ENCODE results near the gene SCNN1G. TPM values are rescaled to one million over a fixed set of nuclear protein-coding genes. Genes with fewer than 3 reads are reported as not detected.

Gene SCNN1G
- total RNA-seq, 1 experiment from 2014 or later, result 1.3 TPM

DNA sequence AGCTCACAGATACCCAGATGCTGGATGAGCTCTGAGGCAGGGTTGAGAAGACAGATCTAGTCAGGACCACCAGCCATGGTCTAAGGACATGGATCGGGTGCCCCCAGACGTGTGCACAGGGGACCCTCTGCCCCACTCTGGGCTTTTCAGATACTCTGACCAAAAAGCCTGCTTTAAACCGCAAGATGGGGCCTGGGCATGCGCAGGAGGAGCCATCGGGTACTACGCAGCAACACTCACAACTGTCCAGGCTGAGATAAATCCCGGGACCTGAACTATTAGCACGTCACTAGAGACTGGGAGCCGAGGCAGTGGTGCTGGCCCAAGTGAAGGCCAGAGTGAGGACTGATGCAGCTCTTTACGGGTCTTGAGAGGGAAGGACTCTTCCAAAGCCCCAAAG is 32.9 kb downstream of the SCNN1G start (continued):
- TF ChIP-seq AFF4 (CRISPR knock-in tag; IDR thresholded peaks at IDR 0.05; ENCODE audit: borderline replicate concordance) (no peak), ELF4 (CRISPR knock-in tag; IDR thresholded peaks at IDR 0.05; ENCODE audit: low read depth) (no peak), GTF2I (CRISPR knock-in tag; conservative IDR thresholded peaks at IDR 0.05) (no peak), ZNF317 (CRISPR knock-in tag; IDR thresholded peaks at IDR 0.05; ENCODE audit: borderline replicate concordance, low read depth) (no peak), E2F1 (CRISPR knock-in tag; IDR thresholded peaks at IDR 0.05) (no peak), CREM (CRISPR knock-in tag; IDR thresholded peaks at IDR 0.05) (no peak), CDX4 (CRISPR knock-in tag; IDR thresholded peaks at IDR 0.05; ENCODE audit: borderline replicate concordance) (no peak)
- TF ChIP-seq, protein P1, sequence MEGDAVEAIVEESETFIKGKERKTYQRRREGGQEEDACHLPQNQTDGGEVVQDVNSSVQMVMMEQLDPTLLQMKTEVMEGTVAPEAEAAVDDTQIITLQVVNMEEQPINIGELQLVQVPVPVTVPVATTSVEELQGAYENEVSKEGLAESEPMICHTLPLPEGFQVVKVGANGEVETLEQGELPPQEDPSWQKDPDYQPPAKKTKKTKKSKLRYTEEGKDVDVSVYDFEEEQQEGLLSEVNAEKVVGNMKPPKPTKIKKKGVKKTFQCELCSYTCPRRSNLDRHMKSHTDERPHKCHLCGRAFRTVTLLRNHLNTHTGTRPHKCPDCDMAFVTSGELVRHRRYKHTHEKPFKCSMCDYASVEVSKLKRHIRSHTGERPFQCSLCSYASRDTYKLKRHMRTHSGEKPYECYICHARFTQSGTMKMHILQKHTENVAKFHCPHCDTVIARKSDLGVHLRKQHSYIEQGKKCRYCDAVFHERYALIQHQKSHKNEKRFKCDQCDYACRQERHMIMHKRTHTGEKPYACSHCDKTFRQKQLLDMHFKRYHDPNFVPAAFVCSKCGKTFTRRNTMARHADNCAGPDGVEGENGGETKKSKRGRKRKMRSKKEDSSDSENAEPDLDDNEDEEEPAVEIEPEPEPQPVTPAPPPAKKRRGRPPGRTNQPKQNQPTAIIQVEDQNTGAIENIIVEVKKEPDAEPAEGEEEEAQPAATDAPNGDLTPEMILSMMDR (IDR thresholded peaks at IDR 0.05), result no peak
- TF ChIP-seq, protein P2, sequence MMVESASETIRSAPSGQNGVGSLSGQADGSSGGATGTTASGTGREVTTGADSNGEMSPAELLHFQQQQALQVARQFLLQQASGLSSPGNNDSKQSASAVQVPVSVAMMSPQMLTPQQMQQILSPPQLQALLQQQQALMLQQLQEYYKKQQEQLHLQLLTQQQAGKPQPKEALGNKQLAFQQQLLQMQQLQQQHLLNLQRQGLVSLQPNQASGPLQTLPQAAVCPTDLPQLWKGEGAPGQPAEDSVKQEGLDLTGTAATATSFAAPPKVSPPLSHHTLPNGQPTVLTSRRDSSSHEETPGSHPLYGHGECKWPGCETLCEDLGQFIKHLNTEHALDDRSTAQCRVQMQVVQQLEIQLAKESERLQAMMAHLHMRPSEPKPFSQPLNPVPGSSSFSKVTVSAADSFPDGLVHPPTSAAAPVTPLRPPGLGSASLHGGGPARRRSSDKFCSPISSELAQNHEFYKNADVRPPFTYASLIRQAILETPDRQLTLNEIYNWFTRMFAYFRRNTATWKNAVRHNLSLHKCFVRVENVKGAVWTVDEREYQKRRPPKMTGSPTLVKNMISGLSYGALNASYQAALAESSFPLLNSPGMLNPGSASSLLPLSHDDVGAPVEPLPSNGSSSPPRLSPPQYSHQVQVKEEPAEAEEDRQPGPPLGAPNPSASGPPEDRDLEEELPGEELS (CRISPR knock-in tag; IDR thresholded peaks at IDR 0.05), result no peak
- TF ChIP-seq, protein P3, sequence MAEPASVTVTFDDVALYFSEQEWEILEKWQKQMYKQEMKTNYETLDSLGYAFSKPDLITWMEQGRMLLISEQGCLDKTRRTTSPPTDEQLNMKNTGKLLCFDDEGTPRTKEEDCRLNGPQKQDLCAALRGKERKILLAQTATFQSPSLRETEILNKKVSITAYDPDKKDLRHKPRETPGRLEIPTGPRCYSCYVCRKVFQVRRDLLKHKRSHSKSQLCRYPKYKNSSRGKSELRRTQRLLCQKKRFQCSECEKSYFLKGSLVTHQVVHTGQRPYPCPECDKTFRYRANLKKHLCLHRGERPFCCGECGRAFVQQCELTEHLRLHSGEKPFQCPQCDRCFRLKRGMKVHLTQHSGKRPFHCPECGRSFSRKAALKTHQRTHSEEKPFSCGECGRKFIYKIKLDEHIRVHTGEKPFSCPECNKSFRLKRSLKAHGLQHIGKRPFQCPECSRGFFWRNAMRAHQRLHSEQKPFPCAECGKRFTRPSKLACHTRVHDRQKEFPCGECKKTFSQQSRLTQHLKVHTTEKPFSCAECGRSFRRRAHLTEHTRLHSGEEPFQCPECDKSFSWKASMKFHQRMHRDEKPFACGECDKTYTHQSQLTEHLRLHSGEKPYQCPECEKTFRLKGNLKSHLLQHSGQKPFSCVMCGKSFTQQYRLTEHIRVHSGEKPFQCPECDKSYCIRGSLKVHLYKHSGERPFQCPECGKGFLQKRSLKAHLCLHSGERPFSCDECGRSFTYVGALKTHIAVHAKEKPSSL (CRISPR knock-in tag; conservative IDR thresholded peaks at IDR 0.05), result no peak

DNA sequence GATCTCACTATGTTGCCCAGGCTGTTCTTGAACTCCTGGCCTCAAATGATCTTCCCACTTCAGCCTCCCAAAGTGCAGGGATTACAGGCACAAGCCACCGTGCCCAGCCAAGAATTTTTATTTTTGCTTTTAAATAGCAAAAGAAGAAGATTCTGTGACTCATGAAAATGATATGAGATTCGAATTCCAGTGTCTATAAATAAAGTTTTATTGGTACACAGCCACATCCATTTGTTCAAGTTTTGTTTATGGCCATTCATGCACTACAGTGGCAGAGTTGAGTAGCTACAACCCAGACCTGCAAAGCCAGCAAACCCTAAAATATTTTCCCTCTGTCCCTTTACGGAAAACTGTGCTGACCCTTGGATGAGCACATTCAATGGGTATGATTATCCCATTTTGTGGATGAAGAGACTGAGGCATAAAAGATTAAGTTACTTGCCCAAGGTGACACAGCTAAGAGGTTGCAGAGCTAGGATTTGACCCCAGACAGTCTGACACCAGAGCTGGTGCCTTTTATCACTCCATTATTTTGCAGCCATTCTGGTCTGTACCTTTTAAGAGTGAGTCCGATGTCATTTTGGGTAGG is 34.2 kb downstream of the SCNN1G start:
- DNase-seq (ENCODE audit: low spot score) (no peak), ATAC-seq (no peak)
- no peak overlapping the region for H3K27ac Mint-ChIP-seq
- H3K4me3 Mint-ChIP-seq, result no peak overlapping the region
- POLR2A ChIA-PET, result no interaction called here
- no peaks in the 10 kb centered on the region for H3K27me3 Mint-ChIP-seq (ENCODE audit: low read depth)
- no peaks in the 10 kb centered on the region for H3K4me1 Mint-ChIP-seq
- CTCF ChIA-PET, result no interaction called here
- H3K36me3 Mint-ChIP-seq, result no peaks in the 10 kb centered on the region
- peaks cover 4% of the 10 kb centered on the region; the same call in 1 of the 2 replicates for H3K9me3 Mint-ChIP-seq
- TF ChIP-seq TEAD1 (CRISPR knock-in tag; IDR thresholded peaks at IDR 0.05) (no peak), ATF3 (CRISPR knock-in tag; conservative IDR thresholded peaks at IDR 0.05) (no peak), NFE2L1 (CRISPR knock-in tag; IDR thresholded peaks at IDR 0.05) (no peak), ELF4 (CRISPR knock-in tag; IDR thresholded peaks at IDR 0.05; ENCODE audit: low read depth) (no peak), SP1 (CRISPR knock-in tag; conservative IDR thresholded peaks at IDR 0.05) (no peak), GTF2I (CRISPR knock-in tag; conservative IDR thresholded peaks at IDR 0.05) (no peak), ZNF423 (CRISPR knock-in tag; IDR thresholded peaks at IDR 0.05) (no peak), GRHL2 (CRISPR knock-in tag; IDR thresholded peaks at IDR 0.05; ENCODE audit: insufficient replicate concordance, severe bottlenecking) (no peak), IRF2 (CRISPR knock-in tag; IDR thresholded peaks at IDR 0.05; ENCODE audit: borderline replicate concordance, low read depth) (no peak), TCF7 (CRISPR knock-in tag; IDR thresholded peaks at IDR 0.05; ENCODE audit: low read depth) (no peak), PRRX2 (CRISPR knock-in tag; IDR thresholded peaks at IDR 0.05) (no peak)
- TF ChIP-seq, protein P4, sequence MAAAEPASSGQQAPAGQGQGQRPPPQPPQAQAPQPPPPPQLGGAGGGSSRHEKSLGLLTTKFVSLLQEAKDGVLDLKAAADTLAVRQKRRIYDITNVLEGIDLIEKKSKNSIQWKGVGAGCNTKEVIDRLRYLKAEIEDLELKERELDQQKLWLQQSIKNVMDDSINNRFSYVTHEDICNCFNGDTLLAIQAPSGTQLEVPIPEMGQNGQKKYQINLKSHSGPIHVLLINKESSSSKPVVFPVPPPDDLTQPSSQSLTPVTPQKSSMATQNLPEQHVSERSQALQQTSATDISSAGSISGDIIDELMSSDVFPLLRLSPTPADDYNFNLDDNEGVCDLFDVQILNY (CRISPR knock-in tag; IDR thresholded peaks at IDR 0.05), result no peak
- TF ChIP-seq, protein P2 (CRISPR knock-in tag; IDR thresholded peaks at IDR 0.05), result no peak

All from WTC11 (cell line).